HG03457 (cell line): Measurements from ENCODE around the gene DLST.

ENCODE experiments used
- ATAC-seq: cut with Tn5 transposase; IDR thresholded peaks from one replicate; pipeline ENCODE4 v1.9.1; 2021; ENCODE audit warnings: moderate number of reproducible peaks; ENCODE audit not compliant: unreplicated experiment

The DLST gene

DNA sequence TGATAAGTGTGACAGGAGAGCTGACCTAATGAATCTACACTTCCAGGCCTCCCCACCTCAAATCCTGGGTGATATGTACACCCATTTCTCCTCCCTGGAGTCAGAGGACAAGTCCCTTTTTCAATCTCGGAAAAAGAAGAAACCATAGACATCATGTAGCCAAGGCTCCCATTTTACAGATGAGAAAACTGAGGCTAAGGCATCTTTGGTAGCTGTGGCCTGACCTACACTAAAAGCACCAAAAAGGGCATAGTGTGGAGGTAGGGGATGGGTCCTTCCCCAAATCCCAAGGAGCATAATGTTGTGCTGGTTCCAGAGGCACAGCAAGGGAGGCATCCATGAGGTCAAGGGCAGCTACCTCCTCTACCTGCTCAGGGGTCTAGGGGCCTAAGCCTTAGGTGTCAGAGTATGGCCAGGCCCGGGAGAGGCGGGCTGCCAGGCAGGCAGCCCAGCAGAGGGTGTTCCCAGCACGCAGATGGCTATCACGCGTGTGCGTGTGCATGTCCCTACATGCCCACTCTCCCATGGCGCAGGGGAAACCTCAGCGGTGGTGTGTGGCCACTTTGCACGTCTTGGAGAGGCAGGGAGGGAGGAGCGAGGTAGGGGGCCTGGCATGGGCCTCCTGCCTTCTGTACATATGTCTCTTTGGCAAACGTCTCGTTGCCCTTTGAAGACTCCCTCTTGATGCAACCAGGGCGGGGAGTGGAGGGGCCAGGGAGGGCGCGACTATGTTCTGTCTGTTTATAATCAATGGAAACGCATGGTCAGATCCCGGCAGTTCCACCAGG, 71.2 kb downstream of the DLST start:
- ATAC-seq, result no peak
